Measurements from ENCODE around the gene PRLR.

Gene PRLR

DNA sequence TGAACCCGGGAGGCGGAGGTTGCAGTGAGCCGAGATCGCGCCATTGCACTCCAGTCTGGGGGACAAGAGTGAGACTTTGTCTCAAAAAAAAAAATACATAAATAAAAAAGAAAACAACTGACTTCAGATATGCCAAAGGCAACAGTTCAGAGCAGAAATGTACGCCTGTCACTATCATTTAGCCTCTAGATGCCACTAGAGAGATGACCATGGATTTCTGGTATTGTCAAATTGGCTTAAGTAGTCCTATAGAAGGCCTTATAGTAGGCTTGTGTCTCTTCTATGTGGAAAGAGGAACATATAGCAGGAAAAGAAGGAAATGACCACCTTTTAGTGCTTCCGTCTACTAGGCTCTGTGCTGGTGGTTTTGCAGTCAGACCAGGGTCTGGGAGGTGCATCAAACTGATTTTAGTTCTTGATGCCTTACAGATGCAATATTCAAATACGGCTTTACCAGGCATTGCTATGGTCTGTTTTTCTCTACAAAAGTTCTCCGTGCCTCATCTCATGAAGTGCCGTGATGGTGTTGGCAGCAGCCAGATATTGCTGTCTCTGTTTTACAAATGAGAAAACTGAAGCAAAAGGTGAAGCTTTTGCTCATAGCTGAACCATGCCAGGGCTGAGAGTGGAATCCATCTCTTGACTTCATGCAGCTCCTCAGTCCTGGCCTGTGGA is 199.7 kb downstream of the PRLR start:
- DNase-seq: no peak

DNA sequence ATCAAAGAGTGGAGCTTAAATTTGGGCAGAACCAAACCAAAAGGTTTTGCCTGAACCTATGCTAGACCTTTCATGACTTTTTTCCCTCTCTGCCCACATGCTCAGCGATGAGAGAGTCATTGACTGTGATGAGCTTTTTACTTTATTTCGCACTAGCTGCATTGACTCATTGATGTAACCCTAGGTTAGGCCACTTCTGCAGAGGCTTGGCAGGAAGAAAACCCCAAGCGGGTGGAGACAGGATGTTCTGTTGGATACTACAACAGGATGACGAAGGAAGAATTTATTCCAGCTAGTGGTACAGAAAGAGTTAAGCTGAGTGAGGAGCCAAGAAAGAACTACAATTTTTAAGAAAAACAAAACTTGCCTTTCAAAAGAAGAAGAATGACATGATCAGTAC is 201.0 kb downstream of the PRLR start:
- DNase-seq: no peak

DNA sequence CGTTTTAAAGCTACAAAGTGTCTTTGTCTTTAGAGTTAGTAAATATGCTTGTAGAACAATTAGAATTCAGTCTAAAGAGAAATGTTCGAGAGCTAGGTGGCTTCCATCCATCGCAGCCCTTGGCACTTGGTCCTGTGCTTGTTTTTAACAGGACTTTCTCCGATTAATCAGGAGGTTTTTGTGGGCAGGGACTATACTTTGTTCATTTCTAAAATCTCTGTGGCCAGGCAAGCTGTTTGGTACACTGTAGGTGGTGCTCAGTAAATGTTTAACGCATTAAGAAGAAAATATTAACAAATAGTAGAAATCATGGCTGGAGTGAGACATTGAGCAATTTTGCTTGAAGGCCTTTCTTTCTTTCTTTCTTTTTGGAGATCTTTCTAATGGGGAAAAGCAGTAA is 203.3 kb downstream of the PRLR start:
- no peak for DNase-seq

DNA sequence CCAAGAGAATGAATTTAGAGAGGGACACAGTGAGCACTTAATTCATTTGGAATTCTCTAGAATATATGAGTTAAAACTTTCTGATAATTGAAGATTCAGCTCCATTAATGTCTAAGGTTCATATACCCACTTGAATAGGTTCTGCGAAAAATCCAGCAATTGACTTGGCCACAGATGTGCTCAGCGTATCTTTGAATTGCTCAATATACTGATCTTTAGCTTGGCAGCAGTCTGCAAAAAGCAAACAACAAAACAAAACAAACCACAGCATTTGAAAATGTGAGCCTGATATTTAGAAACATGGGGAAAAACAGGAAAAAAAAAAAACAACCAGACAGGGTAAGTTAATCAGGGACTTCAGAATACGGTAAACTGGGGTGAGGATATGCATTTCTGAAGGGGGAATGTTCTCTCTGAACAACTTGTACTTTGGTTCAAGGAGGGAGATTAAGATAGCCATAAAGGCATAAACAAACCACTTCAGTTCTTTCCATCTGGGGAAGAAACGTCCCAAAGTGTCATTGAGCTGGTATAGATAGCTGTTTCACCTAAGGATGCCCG is 203.9 kb downstream of the PRLR start:
- no peak for DNase-seq

DNA sequence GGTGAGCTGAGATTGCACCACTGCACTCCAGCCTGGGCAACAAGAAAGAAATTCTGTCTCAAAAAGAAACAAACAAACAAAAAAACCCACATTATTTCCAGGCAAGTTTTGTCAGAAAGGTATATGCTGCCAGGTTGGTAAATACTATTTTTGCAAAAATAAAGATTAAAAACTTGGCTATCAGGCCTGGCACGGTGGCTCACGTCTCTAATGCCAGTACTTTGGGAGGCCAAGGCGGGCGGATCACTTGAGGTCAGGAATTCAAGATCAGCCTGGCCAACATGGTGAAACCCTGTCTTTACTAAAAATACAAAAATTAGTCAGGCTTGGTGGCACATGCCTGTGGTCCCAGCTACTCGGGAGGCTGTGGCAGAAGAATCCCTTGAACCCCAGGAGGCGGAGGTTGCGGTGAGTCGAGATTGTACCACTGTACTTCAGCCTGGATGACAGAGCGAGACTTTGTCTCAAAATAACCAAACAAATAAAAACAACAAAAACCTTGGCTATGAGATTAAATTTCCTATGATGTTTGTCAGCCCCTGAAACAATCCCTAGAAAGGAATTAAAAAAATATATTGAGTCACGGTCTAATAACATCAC is 205.3 kb downstream of the PRLR start:
- no peak for DNase-seq

DNA sequence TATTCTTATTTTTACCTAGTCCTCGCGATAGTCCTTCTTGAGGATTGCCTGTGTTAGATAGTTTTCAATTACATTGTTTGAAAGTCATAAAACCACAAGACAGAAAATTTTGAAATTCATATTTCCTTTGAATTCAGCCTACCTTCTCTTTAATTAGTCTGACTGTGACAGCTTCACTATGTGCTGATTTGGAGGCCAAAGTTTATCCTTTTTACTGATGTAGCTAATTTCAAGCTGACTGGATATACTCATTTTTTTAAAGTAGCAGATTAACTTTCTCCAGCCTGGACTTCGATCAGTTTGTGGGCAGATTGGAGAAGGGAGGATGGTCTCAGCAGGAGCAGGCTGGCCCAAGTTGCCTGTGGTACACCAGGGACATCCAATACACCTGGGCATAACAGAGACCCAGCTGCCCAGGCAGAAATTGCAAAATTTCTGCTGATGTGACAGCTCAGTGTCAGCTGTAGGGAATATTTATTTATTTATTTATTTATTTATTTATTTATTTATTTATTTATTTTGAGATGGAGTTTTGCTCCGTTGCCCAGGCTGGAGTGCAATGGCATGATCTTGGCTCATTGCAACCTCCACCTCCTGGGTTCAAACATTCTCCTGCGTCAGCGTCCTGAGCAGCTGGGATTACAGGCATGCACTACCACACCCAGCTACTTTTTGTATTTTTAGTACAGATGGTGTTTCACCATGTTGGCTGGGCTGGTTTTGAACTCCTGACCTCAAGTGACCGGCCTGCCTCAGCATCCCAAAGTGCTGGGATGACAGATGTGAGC is 206.7 kb downstream of the PRLR start:
- DNase-seq: no peak

DNA sequence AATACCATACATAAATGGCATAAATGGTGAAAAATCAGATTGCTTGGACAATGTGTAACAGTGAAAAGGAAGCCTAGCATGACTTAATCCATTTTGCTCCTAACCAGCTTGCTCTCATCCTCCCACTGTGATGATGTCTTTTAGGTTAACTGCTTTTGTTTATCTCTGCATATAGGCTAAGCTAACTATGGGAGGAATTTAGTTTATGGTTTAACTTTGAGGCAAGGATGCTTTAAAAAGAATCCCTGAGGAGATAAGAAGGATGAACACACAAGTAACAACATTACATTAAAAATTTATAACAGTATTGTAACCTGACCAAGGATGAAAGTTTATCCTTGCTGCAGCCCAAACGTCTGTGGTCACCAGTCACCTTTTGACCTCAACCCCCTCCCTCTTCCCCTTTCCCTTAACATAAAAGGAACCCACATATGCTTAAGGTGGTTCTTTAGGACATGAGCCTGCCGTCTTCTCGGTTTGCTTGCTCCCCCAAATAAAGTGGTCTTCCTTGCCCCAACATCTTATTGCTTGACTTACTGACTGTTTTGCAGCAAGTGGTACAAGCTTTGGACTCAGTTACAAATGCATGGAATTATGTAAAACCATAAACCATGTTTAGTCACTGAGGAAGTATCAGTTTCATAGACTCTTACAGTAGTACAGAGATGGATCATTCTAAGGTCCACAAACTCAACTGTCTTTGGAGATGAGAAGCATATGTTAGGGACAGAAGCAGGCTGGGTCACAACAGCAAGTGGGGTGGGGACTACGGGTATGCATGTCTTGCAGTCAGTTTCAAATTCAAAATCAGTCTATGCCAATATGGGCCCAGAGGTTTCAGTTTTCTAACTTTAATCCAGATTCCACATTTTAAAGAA is 213.9 kb downstream of the PRLR start:
- no peak for DNase-seq

DNA sequence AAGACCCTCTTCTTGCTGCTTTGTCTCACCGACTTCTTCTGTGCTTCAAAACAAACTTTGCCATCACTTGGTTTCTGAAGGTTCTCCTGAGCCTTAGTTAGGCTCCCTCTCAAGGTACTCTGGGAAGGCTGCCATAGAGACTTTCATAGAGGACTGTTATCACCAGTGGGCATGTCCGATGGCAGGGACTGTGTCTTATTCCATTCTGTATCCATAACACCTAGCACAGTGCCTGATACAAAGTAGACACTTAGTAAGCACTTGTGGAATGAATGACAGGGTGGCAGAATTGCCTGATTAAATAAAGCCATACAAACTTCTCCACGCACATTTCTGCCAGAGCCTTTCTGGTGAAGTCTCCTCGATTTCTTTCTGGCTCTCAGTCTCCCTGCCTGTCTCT is 215.2 kb downstream of the PRLR start:
- DNase-seq: no peak

DNA sequence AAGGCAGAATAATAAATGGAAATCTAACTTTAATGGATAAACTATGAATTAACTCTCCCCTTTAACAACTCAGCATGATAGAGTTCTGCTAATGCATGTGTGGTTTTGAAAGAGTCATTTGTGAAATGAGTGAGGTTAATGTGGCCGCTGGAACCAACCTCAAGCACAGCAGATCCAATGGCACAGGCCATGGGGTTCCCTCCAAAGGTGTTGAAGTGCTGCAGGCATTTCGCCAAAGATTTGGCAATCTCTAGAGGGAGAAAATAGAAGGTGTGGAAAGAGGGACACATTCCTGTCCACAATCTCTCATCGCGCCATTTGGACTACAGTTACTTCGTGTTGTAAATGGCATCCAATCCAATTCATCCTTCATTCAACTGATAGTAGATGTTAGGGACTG is 217.5 kb downstream of the PRLR start:
- no peak for DNase-seq

DNA sequence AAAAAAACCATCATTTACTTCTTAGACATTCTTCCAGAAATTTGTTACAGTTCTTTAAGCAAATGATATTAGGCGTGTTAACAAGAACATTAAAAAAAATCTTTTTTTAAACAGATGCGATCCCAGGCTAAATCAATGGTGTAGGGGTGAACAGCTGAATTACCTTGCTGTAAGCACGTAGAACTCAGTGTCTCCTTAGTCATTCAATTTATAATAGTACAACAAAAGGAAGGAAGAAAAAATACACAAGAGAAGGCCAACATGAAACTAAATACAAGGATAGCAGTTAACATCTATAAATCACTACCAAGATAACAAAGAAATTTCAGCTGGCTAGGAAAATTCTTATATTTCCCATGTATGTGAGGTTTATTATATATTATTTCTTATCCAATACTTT is 217.9 kb downstream of the PRLR start:
- DNase-seq: no peak

DNA sequence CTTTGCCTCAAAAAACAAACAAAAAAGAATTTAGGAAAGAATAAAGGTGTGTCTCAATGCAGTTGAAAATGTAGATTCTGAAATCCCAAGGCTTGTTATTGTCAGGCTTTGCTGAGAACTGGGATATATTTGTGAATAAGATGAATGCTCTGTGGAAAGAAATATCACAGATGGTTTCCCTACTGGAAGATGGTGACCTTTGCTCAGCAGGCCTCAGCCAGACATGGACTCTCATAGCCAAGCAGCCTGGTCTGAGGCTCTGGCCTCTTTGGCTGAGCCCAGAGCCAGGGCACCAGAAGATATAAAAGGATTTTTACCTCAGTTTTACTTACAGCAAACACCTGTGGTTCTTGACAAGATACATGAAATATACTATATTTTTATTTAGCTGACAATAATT is 219.6 kb downstream of the PRLR start:
- no peak for DNase-seq

DNA sequence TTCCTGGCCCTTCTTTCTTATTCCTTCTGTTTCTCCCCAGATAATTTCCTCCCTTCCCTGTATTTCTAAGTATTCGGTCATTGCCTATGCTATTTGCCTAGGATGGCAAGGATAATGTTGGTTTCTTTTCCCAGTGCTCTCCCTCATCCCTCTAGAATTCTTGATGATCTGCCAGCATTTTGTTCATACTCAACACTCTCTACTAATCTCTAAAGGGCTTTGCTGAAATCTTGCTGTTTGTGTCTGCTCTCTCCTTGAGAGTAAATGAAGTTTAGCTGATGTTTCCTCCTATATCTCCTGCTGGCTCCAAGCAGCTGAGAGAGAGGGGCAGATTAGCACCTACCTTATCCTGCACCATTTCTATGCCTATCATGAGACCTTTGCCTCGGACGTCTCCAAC is 220.6 kb downstream of the PRLR start:
- DNase-seq: peak; percentile 30

DNA sequence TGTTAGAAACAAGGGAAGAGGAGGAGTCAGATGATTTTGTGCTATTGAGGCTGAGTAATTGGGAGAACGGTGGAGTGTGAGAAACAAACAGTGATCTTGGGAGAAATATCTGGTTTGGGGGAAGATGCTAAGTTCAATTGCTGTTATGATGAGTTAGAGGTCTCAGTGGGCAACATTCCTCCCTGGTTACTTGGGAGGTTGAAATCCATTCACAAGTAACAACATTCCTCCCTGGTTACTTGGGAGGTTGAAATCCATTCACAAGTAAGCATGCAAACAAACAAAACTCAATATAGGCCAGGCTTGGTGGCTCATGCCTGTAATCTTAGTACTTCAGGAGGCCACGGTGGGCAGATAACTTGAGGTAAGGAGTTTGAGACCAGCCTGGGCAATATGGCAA is 221.3 kb downstream of the PRLR start:
- peak; percentile 20 for DNase-seq

DNA sequence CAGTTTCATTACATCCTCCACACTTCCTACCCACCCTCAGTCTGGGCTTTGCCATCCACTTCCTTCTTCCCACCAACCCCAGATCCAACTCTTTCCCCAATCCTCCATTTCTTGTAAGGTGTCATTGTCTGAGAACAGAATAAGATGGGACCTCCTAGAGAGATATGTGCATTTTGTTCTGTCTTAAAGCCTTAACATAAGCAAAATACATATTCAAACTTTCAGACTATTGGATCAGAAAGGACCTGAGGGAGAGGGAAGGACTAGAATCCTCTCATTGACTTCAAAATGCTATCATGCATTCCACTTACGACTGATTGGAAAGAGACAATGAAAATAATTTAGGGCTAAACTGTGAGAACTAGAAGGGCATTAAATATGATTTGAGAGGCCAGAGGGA is 225.5 kb downstream of the PRLR start:
- no peak for DNase-seq

DNA sequence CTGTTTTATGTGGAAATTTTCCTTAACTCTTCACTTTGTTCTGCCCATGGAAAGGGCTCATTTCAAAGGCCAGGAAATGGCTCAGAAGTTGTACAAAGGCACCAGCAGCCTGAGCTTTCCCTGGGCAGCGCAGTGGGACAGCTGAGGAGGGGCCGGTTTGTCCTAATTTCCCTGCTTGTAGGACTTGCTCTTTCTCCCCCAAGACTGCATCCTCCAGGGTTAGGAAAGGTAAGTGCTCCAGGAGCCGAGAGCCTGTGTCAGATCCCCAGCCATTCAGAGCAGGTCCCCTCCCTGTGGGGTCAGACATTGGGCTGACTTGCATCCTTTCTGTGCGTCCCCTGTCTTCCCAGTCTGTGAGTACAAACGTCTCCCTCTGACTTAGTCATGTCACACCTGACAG is 226.1 kb downstream of the PRLR start:
- no peak for DNase-seq

DNA sequence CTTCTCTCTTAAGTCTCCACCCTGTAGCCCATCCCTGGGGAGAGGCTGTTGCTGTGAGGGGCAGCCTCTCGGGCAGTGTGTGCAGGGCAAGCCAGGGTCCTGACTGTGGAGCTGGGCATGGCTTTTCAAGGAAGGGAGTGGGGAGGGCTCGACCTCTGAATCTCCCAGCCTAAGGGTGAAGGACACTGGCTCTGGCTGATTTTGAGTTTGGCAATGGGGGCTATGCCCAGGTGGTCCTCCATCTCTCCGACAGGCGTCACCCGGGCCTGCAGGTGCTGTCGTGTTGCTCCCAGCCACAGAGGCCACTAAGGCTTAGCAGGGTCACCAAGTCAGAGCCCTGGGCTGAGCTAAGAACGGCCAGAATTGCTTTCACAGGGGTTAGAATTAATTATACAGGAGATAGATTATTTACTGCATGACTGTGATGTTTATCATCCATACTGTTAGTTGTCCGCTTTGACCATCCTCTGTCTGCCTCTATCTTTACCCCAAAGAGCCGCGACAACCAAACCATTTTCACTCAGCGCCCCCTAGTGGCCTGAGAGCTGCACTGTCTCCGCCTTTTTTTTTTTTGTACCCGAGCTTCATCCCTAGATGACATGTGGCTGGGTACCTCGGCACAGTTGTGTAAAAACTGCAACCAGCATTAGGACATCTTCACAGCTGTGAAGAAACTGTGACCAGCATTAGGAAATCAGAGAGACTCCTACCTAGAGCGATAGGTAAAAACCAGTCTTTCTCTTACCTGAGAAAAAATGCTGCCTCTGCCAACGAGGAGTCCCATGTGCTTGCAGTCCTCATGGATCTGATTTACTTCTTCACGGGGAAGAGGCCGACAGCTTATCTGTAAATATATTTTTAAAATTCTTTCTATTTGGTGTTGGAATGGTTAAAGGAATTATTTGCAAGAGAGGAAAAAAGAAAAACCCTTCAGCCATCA is 227.0 kb downstream of the PRLR start:
- DNase-seq: peak; percentile 64

DNA sequence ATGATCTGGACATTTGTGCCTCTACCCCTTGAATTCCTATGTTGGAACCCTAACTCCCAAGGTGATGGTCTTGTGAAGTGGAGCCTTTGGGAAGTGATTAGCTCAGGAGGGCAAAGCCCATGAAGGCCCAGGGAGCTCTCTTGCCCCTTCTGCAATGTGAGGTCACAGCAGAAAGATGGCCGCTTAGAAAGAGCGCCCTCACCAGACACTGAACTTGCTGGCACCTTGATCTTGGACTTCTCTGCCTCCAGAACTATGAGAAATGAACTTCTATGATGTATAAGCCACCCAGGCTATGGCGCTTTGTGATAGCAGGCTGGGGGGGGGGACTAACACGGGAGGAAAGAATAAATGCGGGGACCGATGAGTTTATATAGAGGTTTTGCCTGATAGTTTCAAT is 227.8 kb downstream of the PRLR start:
- DNase-seq: no peak

DNA sequence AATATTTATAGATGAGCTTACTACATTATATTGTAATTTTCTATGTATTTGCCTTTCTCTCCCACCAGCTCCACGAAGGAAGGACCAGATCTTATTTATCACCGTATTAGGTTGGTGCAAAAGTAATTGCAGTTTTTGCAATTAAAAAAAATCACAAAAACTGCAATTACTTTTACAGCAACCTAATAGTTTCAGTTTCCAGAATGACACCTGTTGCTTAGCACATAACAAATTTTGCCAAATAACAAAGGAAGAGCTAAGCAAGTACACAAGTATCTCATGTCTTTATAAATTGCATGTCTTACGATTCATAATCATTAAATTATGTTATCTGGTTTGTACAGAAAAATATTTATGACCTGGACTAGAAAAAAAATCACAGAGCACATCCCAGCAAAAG is 228.4 kb downstream of the PRLR start:
- DNase-seq: no peak

All from fibroblast of skin of scalp (primary cell).